ENCODE data around the gene POR.

POR gene

DNA sequence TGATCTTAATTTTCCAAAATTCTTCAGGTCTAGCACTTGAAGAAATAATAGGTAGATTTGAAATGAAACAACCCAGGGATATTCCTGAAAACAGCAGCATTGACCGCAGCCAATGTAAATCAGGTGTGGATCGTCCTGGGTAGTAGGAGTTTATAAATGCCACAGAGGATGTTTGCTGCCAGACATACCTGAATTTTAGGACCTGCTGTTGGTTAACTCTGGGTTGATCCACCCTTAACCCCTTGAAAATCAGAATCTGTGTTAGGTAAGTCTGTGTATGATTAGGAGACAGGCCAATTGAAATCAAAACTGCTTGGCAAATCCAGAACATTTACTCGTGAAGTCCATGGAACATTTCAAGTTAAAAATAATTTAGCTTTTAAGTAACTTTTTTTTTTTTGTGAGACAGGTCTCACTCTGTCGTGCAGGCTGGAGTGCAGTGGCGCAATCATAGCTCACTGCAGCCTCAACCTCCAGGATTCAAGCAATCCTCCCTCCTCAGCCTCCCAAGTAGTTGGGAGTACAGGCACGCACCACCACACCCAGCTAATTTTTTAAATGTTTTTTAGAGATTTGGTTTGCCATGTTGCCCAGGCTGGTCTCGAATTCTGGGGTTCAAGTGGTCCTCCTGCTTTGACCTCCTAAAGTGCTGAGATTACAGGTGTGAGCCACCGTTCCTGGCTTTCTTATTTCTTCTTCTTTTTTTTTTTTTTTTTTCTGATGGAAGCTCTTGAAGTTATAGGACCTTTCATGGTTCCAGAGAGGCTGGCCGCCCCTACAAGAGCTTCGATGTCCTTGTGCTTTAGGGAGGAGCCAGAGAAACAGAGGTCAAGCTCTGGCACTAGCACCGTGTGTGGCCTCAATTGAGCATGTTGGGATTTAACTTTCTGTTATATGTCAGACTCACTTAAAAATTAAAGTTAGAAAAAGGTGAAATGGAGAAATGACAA is 2.0 kb downstream of the POR start:
- no peak for DNase-seq

DNA sequence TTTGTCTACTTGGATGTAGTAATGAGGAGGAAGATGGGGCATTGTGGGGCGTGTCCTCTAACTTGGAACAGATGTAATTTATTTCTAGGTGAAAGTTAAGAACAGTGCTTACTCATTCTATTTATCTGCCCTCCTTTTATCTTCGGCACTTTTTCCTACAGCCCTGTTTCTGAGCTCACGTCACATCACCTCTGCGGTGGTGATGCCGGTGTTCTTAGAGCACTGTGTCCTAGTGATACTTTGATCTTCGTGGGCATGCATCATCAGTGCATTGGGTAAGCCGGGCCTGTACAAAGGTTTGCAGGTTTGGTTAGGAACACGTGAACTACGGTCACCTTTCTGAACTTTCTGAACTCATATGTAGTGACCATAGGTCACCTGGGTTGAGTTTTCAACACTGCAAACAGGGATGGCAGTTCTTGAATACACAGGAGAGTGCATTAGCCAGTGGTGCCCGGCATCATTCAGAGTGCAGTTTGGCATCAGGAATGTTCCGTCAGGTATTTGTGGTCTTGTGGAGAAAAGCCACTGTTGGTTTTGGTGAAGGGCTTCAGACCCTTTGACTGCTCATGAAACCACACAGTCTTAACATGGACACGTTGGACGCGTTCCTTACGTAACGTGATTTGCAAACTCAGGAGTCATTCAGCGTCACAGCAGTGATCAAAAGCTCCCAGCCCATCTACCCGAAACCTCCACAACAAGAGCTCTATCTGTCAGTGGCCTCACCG is 5.6 kb downstream of the POR start:
- no peak for DNase-seq

DNA sequence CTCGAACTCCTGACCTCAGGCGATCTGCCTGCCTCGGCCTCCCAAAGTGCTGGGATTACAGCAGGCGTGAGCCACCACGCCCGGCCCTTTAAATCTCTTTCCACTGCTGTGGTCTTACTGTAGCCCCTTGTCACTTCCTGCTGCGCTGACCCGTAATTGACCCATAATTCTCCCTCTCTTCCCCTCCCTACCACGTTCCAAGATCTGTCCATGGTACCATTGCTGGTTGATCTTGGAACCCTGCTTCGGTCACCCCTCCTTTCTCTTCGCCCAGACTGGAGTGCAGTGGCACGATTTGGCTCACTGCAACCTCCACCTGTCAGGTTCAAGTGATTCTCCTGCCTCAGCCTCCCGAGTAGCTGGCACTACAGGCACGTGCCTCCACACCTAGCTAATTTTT is 6.5 kb downstream of the POR start:
- no peak for DNase-seq

DNA sequence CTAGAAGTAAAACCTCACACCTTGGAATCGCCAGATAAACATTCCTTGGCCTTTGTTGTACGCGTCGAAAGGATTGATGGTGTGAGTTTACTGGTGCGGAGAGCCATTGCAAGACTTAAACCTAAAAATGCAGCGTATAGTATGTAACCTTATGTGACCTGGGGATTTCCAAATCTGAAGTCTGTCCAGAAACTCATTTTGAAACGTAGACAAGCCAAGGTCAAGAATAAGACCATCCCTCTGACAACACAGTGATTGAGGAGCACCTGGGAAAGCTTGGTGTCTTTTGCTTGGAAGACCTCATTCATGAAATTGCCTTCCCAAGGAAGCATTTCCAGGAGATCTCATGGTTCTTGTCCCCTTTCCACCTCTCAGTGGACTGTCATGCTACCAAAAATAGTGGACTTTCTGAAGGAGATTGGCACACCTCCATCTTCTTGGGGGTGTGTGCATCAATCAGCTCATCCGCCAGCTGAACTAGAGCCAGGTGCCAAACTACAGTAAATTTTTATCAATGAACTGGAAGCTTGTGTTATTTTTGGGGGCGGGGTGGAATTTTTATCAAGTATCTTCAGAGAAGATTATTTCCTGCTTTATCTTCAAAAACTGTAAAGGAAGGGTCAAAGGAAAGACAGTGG is 8.1 kb downstream of the POR start:
- no peak for DNase-seq

DNA sequence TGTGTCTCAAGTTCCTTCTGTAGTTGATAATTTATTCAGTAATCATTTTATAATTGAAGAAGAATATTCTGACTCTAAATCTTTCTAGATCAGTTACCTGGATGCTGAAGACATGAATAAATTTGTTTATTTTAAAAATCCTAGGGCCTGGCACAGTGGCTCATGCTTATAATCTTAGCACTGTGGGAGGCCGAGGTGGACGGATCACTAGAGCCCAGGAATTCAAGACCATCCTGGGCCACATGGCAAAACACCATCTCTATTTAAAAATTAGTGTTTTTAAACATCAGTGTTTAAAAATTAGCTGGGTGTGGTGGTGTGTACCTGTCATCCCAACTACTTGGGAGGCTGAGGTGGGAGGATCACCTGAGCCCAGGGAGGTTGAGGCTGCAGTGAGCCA is 9.3 kb downstream of the POR start:
- no peak for DNase-seq

DNA sequence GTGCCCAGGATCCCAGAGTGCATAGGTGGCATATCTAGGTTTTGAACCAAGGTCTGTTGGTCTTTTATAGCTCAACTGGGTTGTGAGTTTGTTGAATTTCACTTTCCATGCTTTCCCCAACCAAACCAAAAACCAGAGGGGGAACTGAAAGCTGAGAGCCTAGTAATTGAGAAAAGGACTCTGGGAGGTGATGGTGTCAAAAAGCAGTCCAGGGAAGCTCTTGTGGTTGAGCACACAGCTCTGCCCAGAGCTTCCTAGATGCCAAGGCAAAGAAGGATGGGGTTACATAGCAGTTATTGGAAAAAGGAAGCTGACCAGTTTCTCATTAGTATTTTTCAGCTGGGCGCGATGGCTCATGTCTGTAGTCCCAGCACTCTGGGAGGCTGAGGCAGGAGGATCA is 9.9 kb downstream of the POR start:
- DNase-seq: no peak

DNA sequence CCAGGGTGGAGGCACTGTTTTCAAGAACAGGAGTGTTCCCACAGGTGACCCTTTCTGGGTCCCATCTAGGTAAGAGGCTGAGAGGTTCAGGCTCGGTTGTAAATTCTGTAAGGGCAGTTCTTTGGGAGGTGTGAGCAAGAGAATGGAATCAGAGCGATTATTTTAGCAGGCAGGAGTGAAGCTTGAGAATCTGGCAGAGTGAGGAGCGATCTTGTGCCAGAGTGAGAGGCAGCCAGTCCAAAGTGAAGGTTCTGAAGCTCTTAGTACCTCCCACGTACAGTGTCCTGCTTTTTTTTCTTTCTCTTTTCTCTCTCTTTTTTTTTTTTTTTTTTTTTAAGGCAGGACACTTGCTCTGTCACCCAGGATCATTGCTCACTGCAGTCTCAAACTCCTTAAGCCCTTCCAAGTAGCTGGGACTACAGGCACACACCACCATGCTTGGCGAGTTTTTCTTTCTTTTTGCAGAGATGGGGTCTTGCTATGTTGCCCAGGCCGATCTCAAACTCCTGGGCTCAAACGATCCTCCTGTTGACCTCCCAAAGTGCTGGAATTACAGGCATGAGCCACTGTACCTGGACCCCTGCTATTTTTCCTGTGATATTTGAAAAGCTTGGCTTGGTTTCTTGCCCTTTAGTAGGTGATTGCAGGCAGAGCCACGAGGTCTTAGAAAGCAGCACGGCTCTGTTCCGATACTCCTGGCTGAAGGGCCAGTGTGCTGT is 10.9 kb downstream of the POR start:
- no peak for DNase-seq

DNA sequence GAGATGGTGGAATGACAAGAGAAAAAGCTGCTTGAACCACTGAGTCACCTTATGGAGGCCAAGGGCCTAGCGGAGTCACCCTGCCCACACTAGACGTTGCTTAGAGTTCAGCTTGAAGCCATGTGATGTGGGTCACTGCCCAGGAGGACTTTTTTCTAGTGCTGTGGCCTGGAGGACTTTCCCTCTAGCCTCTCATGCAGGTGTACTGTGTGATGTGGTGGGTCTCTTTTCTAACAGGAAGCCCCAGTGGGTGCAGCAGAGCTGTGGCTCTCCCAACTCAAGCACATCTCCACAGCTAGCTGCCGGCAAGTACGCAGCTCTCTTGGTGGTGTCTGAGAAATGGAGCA is 13.6 kb downstream of the POR start:
- DNase-seq: no peak

DNA sequence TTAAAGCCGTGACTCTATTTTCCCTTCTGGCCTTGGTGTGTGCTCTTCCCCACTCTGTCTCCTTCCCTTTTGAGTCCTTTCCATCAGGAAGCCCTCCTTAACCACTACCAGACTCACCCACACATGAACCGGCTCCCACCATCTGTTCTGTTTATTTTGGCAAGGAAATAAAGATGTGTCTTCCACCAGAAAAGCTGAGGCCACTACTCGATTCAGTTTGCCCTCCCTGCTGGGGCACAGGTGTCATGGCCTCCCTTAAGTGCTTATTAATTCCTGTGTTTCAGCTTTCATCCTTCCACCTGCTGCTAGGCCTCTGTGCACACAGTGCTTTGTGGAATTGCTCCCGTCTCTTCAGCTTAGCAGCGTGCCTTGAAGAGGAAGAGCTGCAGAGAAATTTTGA is 16.7 kb downstream of the POR start:
- no peak for DNase-seq

DNA sequence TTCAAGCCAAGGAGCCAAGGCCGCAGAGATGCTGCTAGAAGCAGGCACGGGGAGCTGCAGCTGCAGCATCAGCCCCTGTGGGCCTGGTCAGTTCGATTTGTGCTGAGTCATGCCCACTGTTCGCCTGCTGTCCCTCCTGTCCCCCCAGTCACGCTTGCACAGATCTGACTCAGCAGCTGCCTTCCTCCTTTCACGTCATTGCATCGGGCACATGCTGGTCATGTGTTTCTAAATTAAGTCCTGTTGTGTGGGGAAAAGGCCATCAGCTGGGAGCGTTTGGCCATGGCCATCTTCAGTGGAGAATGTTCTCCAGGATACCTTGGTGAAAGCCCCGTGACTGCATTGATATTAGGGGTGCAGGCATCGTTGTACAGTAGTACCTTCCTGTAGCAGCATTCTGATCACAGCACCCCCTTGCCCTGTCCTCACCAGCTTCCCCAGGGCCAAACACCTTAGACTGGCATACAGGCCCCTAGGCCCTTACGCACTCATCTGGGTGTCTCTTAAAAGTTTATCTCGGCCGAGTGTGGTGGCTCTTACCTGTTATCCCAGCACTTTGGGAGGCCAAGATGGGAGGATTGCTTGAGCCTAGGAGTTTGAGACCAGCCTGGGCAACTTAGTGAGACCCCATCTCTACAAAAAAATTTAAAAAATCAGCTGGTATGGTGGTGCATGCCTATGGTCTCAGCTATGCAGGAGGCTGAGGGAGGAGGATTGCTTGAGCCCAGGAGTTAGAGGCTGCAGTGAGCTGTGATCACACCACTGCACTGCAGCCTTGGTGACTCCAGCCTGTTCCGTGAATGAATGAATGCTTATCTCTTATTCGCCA is 23.2 kb downstream of the POR start:
- no peak for DNase-seq

DNA sequence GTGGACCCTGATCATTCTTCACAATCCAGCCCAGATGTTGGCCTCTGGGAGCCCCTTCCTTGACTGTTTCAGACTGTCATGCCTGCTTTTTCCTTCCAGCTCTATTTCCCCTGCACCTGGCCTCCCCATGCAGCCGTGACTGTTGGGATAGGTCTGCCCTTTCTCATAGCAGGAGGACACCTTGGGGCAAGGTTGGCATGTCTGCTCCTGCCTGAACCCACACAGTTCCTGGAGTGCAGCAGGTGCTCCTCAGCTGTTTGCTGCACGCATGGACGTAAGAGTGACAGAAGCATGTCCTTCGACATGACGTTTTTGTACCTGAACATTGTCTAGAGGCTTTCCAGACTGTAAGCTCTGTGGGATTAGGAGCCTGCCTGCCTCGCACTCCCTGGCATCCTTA is 24.0 kb downstream of the POR start:
- DNase-seq: no peak

DNA sequence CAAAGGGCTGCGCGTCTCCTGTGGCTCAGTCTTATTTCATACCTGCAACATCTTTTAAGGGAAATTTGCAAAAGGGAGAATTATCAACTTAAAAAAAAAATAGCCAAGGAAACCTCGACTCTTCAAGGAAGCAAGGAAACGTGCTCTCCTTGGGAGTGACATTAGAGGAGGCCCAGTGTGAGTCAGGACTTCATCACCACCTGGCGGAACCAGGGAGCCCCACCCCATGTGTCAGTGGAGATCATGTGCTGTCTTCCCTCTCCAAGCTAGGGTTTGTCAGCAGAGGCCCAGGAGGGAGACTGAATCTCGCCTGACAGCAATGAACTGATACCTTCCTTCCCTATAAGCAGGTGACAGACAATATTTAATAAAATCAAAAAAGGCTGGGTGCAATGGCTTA is 28.9 kb downstream of the POR start:
- no peak for DNase-seq

DNA sequence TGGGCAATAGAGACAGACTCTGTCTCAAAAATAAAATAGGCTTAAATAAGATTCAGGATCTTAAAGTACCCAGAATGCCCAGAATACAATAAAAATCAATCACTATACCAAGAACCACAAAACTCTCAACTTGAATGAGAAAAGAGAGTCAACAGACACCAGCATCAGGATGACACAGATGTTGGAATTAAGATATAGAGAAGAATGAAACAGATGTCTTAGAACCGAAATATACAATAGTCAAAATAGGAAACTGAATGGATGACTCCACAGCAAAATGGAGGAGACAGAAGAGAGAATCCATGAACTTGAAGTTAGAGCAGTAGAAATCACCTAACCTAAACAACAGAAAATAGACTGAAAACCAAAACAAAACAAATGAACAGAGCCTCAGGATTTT is 29.6 kb downstream of the POR start:
- DNase-seq: no peak

DNA sequence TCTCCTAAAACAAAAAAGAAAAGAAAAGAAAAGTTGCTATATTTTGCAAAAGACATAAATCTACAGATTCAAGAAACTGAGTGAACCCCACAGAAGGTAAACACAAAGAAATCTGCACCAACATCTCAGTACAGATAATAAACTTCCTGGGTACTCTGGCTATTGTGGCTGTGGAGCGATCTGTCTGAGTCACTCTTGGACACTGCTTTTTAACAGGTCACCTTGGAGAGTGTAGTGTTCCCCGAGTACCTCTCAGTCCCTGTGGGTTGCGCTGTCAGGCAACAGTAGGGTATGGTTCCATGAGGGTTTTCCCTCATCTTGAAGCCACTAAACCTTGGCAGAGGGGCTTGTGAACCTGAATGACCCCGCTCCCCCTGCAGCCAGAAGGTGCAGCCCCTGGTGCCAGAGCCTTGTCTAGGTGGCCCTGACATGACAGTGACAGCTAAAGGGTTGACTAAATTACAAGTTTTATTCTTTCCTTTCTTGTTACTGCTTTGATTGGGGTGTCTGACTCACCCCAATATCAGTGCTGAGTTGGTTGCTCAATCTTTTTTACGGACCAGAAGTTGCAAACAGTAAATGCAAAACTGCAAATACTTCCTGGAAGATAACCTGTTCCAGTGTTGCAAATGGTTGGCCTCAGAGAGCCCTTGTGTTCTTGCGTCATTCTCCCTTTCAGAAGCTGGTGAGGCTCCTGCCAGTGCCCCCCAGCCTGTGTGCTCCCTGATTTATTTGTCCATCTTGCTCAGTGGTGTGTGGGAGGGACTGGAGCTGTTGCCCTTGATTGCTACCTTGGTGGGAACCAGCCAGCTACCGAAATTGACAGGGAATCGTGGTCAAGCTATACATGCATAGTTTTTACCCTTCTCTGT is 30.6 kb downstream of the POR start:
- no peak for DNase-seq

DNA sequence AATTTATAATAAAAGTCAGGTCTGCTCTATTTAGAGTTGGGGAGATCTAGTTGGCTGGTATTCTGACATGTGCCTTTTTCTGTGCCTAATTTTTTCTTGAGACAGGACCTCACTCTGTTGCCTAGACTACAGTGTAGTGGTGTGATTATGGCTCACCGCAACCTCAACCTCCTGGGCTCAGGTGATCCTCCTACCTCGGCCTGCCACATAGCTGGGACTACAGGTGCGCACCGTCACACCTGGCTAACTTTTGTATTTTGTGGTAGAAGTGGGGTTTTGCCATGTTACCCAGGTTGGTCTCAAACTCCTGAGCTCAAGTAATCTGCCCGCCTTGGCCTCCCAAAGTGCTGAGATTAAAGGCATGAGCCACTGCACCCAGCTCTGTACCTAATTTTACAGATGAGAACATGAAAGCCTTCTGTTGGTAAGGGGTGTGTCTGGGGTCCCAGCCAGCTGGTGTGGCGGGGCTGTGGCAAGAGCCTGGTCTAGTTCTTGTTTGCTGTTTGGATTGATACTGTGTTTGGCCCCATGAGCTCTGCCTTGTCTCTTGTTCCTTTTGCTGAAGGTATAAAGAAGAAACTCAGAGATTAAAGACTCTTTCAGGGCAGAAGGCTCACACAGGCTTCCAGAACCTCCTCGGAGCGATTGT is 31.4 kb downstream of the POR start:
- DNase-seq: no peak

DNA sequence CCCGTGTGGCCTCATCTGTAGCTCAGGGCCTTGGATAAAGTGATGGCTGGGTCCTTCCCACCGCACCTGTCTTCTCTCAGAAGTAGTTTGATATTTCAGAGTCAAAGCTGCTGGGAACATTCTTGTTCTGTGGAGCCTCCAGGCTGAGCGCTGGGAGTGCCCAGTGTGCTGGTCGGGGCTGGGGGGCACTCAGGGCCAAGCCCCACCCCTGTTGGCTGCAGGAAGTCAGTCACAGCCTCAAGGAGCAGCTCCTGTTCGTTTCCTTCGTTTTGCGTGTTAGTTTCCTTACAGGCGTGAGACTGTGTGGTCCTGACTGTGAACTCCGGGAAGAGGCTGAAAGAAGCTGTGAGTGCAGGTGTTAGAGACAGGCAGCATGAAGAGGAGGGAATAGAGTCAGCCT is 33.2 kb downstream of the POR start:
- DNase-seq: no peak

DNA sequence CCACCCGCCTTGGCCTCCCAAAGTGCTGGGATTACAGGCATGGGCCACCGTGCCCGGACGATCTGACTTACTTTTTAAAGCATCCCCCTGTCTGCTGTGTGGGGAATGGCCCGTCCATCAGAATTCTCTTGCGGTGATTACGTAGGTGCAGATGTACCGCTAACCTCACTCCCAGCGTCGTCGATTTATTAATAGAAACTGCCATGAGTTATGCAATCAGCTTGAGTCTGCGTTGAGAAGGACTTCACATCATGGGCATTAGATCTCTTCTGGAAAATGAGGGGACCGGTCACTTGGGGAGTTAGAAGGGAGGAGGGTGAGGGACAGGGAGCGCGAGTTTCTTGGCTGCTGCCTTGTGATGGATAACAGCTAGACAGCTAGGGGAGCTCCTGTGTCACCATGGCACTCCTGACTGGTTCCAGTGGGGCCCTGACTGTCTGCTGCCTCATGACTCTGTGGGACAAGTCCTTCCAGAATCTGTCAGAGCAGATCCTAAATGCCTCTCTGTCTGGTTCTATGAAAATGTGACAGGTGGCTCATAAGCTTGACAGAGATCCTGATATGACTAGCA is 35.2 kb downstream of the POR start:
- no peak for DNase-seq

DNA sequence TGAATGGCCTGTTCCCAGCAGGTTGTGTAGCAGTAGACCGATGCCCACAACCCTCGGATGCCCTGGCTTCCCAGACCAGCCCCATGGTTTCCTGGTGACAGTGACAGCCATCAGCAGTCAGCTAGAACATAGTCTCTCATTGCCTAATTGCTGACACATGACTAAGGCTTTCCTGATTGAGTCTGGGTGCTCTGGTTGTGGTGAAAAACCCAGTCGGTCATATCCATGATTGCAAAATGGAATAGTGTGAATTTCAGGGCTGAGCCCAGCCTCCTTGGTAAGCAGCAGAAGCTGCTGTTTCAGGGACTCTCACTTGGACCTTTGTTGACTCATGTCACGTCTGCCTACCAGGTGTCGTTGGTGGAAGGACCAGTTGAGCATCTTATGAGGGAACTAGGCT is 36.6 kb downstream of the POR start:
- no peak for DNase-seq

DNA sequence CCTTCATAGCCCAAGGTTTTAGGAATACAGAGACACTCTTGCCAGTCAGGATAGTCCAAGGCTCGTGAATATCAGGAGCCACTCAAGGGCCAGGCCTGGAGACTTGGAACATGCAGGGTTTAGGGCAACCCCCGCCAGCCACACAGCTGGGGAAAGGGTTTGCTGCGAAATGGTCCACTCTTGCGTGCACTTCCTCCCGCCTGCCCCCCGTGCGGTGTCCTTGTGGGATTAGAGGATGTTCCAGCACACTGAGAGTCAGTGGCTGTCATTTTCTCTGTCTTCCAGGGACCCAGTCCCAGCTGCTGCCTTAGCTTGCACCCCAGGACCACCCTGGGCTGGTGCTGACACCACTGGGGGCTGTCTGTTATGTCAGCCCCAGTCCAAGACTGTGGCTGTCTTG is 38.5 kb downstream of the POR start:
- DNase-seq: no peak

DNA sequence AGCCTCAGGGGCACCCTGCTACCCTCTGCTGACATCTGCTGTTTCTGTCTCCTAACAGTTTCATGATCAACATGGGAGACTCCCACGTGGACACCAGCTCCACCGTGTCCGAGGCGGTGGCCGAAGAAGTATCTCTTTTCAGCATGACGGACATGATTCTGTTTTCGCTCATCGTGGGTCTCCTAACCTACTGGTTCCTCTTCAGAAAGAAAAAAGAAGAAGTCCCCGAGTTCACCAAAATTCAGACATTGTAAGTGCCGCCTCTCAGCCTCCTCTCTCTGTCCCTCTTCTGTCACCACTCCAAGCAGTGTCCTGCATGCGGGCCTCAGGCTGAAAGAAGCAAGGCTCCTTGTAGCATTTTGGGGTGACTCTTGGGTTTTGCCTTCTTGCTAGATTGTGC is 39.0 kb downstream of the POR start:
- DNase-seq: no peak
